ENCODE data around the gene CDON.

The CDON gene

DNA sequence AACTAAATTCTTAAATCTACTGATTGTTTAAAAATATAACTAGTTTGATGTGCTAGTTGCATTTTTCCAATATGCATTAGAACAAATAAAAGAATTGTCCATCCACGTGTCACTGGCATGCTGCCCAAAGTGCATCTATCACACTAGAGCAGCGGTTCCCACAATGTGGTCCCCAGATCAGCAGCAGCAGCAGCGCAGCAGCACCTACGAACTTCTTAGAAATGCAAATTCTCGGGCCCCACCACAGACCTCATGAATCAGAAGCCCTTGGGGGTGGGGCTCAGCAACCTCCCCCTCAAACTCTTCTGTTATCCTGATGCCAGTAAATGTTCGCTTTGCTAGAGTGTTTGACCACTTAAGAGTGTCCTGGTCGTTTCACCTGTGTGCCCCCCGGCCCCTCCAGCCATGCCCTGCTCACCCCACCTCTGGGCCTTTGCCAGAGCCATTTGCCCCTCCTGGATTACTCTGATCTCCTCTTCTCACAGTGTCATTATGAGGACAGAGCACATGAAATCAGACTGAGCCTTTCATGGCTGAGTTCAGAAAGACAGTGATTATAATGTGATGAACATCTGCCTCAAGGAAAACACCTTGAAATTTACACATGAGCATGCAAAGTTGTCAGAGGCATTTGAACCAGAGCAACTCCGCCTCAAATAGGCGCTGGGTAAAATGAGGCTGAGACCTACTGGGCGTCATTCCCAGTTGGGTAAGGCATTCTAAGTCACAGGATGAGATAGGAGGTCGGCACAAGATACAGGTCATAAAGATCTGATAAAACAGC, 129.4 kb downstream of the CDON start:
- no peaks in the 10 kb centered on the region for H3K79me1 ChIP-seq (ENCODE audit: low read length)
- H2BK15ac ChIP-seq (replicated peaks; ENCODE audit: low read depth) = no peak overlapping the region
- H3K27ac ChIP-seq (ENCODE audit: low read depth, low read length) = no peak overlapping the region
- no peak overlapping the region for H3K18ac ChIP-seq (ENCODE audit: low read length)
- H2AK5ac ChIP-seq (ENCODE audit: low read length) = no peak overlapping the region
- H3K27me3 ChIP-seq (ENCODE audit: insufficient read depth, low read length, poor library complexity) = no peaks in the 10 kb centered on the region
- WGBS (ENCODE audit: extremely low coverage, insufficient coverage, low lambda C conversion rate) = no CpG with 5 or more reads among the region's 12 CpGs
- no peak overlapping the region for H3K4me2 ChIP-seq (ENCODE audit: low read length)
- H3K9ac ChIP-seq (ENCODE audit: low read length) = no peak overlapping the region
- DNase-seq = no peak
- H4K8ac ChIP-seq (ENCODE audit: low read depth, low read length) = no peak overlapping the region
- H3K4ac ChIP-seq (ENCODE audit: low read depth, low read length) = no peak overlapping the region
- H3K36me3 ChIP-seq (ENCODE audit: control insufficient read depth, insufficient read depth, low read length) = no peaks in the 10 kb centered on the region
- H3K4me1 ChIP-seq (ENCODE audit: control insufficient read depth, low read depth, low read length) = peaks cover 2% of the 10 kb centered on the region
- H4K5ac ChIP-seq (ENCODE audit: low read length) = no peak overlapping the region
- H3K4me3 ChIP-seq (ENCODE audit: low read length) = no peak overlapping the region
- H3K56ac ChIP-seq (ENCODE audit: low read length) = no peak overlapping the region
- H3K79me2 ChIP-seq (ENCODE audit: control insufficient read depth, insufficient read depth, low read length) = no peaks in the 10 kb centered on the region
- no peak overlapping the region for H3K23ac ChIP-seq (ENCODE audit: low read length)
- no peak overlapping the region for H2BK5ac ChIP-seq (ENCODE audit: low read length)
- no peak overlapping the region for H2BK120ac ChIP-seq (ENCODE audit: low read depth, low read length)

DNA sequence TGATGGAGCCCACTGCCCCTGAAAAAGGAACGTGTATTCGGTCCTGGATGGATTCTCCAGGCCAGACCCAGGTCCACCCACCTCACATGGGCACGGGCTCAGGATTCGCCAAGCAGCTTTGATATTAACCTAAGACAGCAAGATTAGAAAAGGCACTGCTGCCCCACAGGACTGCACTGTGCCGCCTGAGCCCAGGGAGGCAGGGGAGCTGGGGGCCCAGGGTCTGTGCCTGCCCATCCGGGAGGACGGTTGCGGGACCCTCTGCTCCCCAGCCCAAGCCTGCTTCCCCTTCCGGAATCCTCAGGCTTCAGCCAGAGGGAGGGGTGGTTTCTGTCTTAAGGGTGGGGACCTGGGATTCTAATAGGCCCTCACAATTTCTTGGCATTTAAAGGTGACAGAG, 130.4 kb downstream of the CDON start:
- H3K4me1 ChIP-seq (ENCODE audit: control insufficient read depth, low read depth, low read length) = peaks cover 2% of the 10 kb centered on the region
- no peak overlapping the region for H2AK5ac ChIP-seq (ENCODE audit: low read length)
- no peak overlapping the region for H3K27ac ChIP-seq (ENCODE audit: low read depth, low read length)
- no peak overlapping the region for H4K8ac ChIP-seq (ENCODE audit: low read depth, low read length)
- H3K79me2 ChIP-seq (ENCODE audit: control insufficient read depth, insufficient read depth, low read length) = no peaks in the 10 kb centered on the region
- no peak overlapping the region for H3K9ac ChIP-seq (ENCODE audit: low read length)
- H2BK15ac ChIP-seq (replicated peaks; ENCODE audit: low read depth) = no peak overlapping the region
- WGBS (ENCODE audit: extremely low coverage, insufficient coverage, low lambda C conversion rate) = no CpG with 5 or more reads among the region's 9 CpGs
- H3K18ac ChIP-seq (ENCODE audit: low read length) = no peak overlapping the region
- no peak overlapping the region for H2BK120ac ChIP-seq (ENCODE audit: low read depth, low read length)
- no peaks in the 10 kb centered on the region for H3K27me3 ChIP-seq (ENCODE audit: insufficient read depth, low read length, poor library complexity)
- no peak overlapping the region for H3K23ac ChIP-seq (ENCODE audit: low read length)
- H3K4me3 ChIP-seq (ENCODE audit: low read length) = no peak overlapping the region
- H3K4ac ChIP-seq (ENCODE audit: low read depth, low read length) = no peak overlapping the region
- no peak overlapping the region for H3K56ac ChIP-seq (ENCODE audit: low read length)
- H3K4me2 ChIP-seq (ENCODE audit: low read length) = no peak overlapping the region
- DNase-seq = no peak
- no peak overlapping the region for H4K5ac ChIP-seq (ENCODE audit: low read length)
- no peaks in the 10 kb centered on the region for H3K36me3 ChIP-seq (ENCODE audit: control insufficient read depth, insufficient read depth, low read length)
- no peak overlapping the region for H2BK5ac ChIP-seq (ENCODE audit: low read length)
- H3K79me1 ChIP-seq (ENCODE audit: low read length) = no peaks in the 10 kb centered on the region

DNA sequence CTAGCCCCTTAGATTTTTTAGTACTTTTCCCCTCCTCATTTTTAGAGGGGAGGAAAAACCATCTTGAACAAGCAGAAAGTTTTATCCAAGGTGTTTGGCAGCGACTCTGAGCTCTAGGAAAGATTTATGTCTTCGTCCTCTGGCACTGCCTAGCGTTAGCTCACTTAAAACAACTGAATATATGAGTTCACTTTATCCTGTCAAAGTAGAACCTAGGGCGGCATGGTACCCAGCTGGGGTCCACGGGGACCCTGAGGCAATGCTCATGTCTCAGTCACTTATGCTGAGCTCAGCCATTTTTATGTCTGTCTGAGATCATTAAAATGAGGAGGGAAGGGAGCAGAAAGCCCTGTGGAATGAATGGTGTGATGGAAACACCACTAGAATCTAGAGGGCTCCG, 131.0 kb downstream of the CDON start:
- no peak overlapping the region for H3K27ac ChIP-seq (ENCODE audit: low read depth, low read length)
- peaks cover 2% of the 10 kb centered on the region for H3K4me1 ChIP-seq (ENCODE audit: control insufficient read depth, low read depth, low read length)

DNA sequence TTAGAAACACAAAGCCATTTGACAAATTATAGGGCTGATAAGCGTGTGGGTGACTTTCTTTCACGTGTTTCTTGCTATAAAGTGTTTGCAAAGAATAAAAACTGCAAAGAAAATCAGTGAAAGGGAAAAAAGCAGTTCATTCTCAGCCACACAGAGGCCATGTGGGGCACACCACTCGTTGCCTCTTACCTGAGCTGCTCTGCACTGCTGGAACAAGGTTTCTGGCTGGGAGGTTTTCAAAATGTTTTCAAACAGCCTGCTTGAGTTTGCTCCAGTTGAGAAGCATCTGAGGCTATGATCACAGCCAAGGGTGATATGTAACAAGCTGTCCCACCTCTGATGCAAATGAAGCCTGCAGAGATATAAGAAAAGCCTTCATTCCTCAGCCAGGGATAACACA, 131.6 kb downstream of the CDON start:
- Histone ChIP-seq H3K27me3 (ENCODE audit: insufficient read depth, low read length, poor library complexity) (no peaks in the 10 kb centered on the region), H3K18ac (ENCODE audit: low read length) (no peak overlapping the region), H3K4ac (ENCODE audit: low read depth, low read length) (no peak overlapping the region), H3K4me2 (ENCODE audit: low read length) (no peak overlapping the region), H2BK120ac (ENCODE audit: low read depth, low read length) (no peak overlapping the region), H3K36me3 (ENCODE audit: control insufficient read depth, insufficient read depth, low read length) (no peaks in the 10 kb centered on the region), H3K27ac (ENCODE audit: low read depth, low read length) (no peak overlapping the region), H3K79me2 (ENCODE audit: control insufficient read depth, insufficient read depth, low read length) (no peaks in the 10 kb centered on the region), H2BK5ac (ENCODE audit: low read length) (no peak overlapping the region), H3K4me3 (ENCODE audit: low read length) (no peak overlapping the region), H3K56ac (ENCODE audit: low read length) (no peak overlapping the region), H3K4me1 (ENCODE audit: control insufficient read depth, low read depth, low read length) (peaks cover 2% of the 10 kb centered on the region), H4K5ac (ENCODE audit: low read length) (no peak overlapping the region), H3K9ac (ENCODE audit: low read length) (no peak overlapping the region), H3K23ac (ENCODE audit: low read length) (no peak overlapping the region), H2BK15ac (replicated peaks; ENCODE audit: low read depth) (no peak overlapping the region), H2AK5ac (ENCODE audit: low read length) (no peak overlapping the region), H4K8ac (ENCODE audit: low read depth, low read length) (no peak overlapping the region), H3K79me1 (ENCODE audit: low read length) (no peaks in the 10 kb centered on the region)
- no peak for DNase-seq
- no CpG with 5 or more reads among the region's 3 CpGs for WGBS (ENCODE audit: extremely low coverage, insufficient coverage, low lambda C conversion rate)

More for the DNA sequence above, 131.0 kb downstream of the CDON start:
- no peak for DNase-seq
- Histone ChIP-seq H4K8ac (ENCODE audit: low read depth, low read length) (no peak overlapping the region), H3K4ac (ENCODE audit: low read depth, low read length) (no peak overlapping the region), H3K23ac (ENCODE audit: low read length) (no peak overlapping the region), H3K79me2 (ENCODE audit: control insufficient read depth, insufficient read depth, low read length) (no peaks in the 10 kb centered on the region), H3K27me3 (ENCODE audit: insufficient read depth, low read length, poor library complexity) (no peaks in the 10 kb centered on the region), H3K4me3 (ENCODE audit: low read length) (no peak overlapping the region), H3K56ac (ENCODE audit: low read length) (no peak overlapping the region), H3K9ac (ENCODE audit: low read length) (no peak overlapping the region), H4K5ac (ENCODE audit: low read length) (no peak overlapping the region), H3K4me2 (ENCODE audit: low read length) (no peak overlapping the region), H2BK15ac (replicated peaks; ENCODE audit: low read depth) (no peak overlapping the region), H3K36me3 (ENCODE audit: control insufficient read depth, insufficient read depth, low read length) (no peaks in the 10 kb centered on the region), H2BK5ac (ENCODE audit: low read length) (no peak overlapping the region), H3K18ac (ENCODE audit: low read length) (no peak overlapping the region), H3K79me1 (ENCODE audit: low read length) (no peaks in the 10 kb centered on the region), H2BK120ac (ENCODE audit: low read depth, low read length) (no peak overlapping the region), H2AK5ac (ENCODE audit: low read length) (no peak overlapping the region)
- WGBS (ENCODE audit: extremely low coverage, insufficient coverage, low lambda C conversion rate) = no CpG with 5 or more reads among the region's 6 CpGs

DNA sequence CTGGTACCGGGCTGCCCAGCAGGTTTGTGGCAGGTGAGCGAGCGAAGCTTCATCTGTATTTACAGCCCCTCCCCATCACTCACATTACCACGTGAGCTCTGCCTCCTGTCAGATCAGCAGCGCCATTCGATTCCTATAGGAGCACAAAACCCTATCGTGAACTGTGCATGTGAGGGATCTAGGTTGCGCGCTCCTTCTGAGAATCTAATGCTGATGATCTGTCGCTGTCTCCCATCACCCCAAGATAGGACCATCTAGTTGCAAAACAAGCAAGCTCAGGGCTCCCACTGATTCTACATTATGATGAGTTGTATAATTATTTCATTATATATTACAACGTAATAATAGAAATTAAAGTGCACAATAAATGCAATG, 132.6 kb downstream of the CDON start:
- H3K4me2 ChIP-seq (ENCODE audit: low read length) = no peak overlapping the region
- H2AK5ac ChIP-seq (ENCODE audit: low read length) = no peak overlapping the region
- no peak overlapping the region for H3K23ac ChIP-seq (ENCODE audit: low read length)
- no peak overlapping the region for H2BK5ac ChIP-seq (ENCODE audit: low read length)
- H3K79me1 ChIP-seq (ENCODE audit: low read length) = no peaks in the 10 kb centered on the region
- WGBS (ENCODE audit: extremely low coverage, insufficient coverage, low lambda C conversion rate) = no CpG with 5 or more reads among the region's 11 CpGs
- no peak overlapping the region for H3K56ac ChIP-seq (ENCODE audit: low read length)
- H2BK15ac ChIP-seq (replicated peaks; ENCODE audit: low read depth) = no peak overlapping the region
- no peak for DNase-seq
- H4K5ac ChIP-seq (ENCODE audit: low read length) = no peak overlapping the region
- no peak overlapping the region for H3K18ac ChIP-seq (ENCODE audit: low read length)
- no peak overlapping the region for H3K4ac ChIP-seq (ENCODE audit: low read depth, low read length)
- H3K27ac ChIP-seq (ENCODE audit: low read depth, low read length) = no peak overlapping the region
- H3K4me3 ChIP-seq (ENCODE audit: low read length) = no peak overlapping the region
- H3K9ac ChIP-seq (ENCODE audit: low read length) = no peak overlapping the region
- no peaks in the 10 kb centered on the region for H3K36me3 ChIP-seq (ENCODE audit: control insufficient read depth, insufficient read depth, low read length)
- H3K27me3 ChIP-seq (ENCODE audit: insufficient read depth, low read length, poor library complexity) = no peaks in the 10 kb centered on the region
- H4K8ac ChIP-seq (ENCODE audit: low read depth, low read length) = no peak overlapping the region
- no peaks in the 10 kb centered on the region for H3K79me2 ChIP-seq (ENCODE audit: control insufficient read depth, insufficient read depth, low read length)
- H3K4me1 ChIP-seq (ENCODE audit: control insufficient read depth, low read depth, low read length) = peaks cover 2% of the 10 kb centered on the region
- H2BK120ac ChIP-seq (ENCODE audit: low read depth, low read length) = no peak overlapping the region
